SK-N-SH (cell line): ENCODE results near the gene PTGES3. TPM values are rescaled to one million over a fixed set of nuclear protein-coding genes. Genes with fewer than 3 reads are reported as not detected.

Experiments used
- CTCF ChIA-PET: fragments of 300-600, 350-600 bp; formaldehyde crosslinking; extraction: SDS; loops from one replicate; lab custom pipeline; 2021; lab: Yijun Ruan, JAX
- POLR2A ChIA-PET: fragments of 350-600 bp; sonication (Branson Sonifier 250); formaldehyde crosslinking; extraction: SDS; loops from one replicate; lab custom pipeline; 2020; ENCODE audit warnings: antibody characterized with exemption, inconsistent platforms; lab: Yijun Ruan, JAX
- DNase-seq: peaks from one replicate; pipeline ENCODE4 v3.0.0; 2012
- H2AFZ ChIP-seq: fragments of 200-600 bp; sonication (generic); 2 replicates; pipeline ENCODE4 v1.8.1; 2016; ENCODE audit warnings: antibody characterized with exemption, mild to moderate bottlenecking, low read depth
- H3F3A ChIP-seq: fragments of 200-600 bp; sonication (generic); replicated peaks from 2 replicates; pipeline ENCODE3; 2016; ENCODE audit warnings: antibody characterized with exemption, mild to moderate bottlenecking; ENCODE audit not compliant: insufficient read depth
- H3K27ac ChIP-seq, 2 experiments: fragments of 200-500 bp in 1 of 2; fragments of 200-600 bp in 1 of 2; sonication (Bioruptor generic) in 1 of 2; sonication (generic), shearing (Covaris generic) in 1 of 2; 2 replicates each; pipeline versions ENCODE4 v1.5.1 to v1.6.1; 2014 to 2016; ENCODE audit warnings: low read depth in 2 of 2, inconsistent platforms in 1 of 2, low read length in 1 of 2, mild to moderate bottlenecking in 1 of 2, mixed read lengths in 1 of 2
- H3K27me3 ChIP-seq: fragments of 200-600 bp; sonication (generic), shearing (Covaris generic); 2 replicates; pipeline ENCODE4 v1.6.1; 2016; ENCODE audit warnings: mixed run types; ENCODE audit not compliant: insufficient read depth
- H3K36me3 ChIP-seq, 2 experiments: fragments of 200-500 bp in 1 of 2; fragments of 200-600 bp in 1 of 2; sonication (Bioruptor generic) in 1 of 2; sonication (generic) in 1 of 2; replicated peaks in 1 of 2; 2 replicates each; pipeline versions ENCODE3 to v1.5.1; 2014 to 2016; ENCODE audit warnings: low read length in 1 of 2, mild to moderate bottlenecking in 1 of 2; ENCODE audit not compliant: insufficient read depth in 2 of 2, control insufficient read depth in 1 of 2
- H3K4me1 ChIP-seq, 2 experiments: fragments of 200-500 bp in 1 of 2; fragments of 200-600 bp in 1 of 2; sonication (Bioruptor generic) in 1 of 2; sonication (generic), shearing (Covaris generic) in 1 of 2; 2 replicates each; pipeline versions ENCODE4 v1.5.1 to v1.6.1; 2014 to 2016; ENCODE audit warnings: low read depth in 1 of 2, low read length in 1 of 2, mixed run types in 1 of 2; ENCODE audit not compliant: insufficient read depth in 2 of 2, control insufficient read depth in 1 of 2
- H3K4me2 ChIP-seq: fragments of 200-600 bp; sonication (generic), shearing (Covaris generic); 2 replicates; pipeline ENCODE4 v1.6.1; 2017; ENCODE audit warnings: mixed run types
- H3K4me3 ChIP-seq, 2 experiments: fragments of 200-500 bp in 1 of 2; fragments of 200-600 bp in 1 of 2; sonication (Bioruptor generic) in 1 of 2; sonication (generic), shearing (Covaris generic) in 1 of 2; 2 replicates each; pipeline versions ENCODE4 v1.5.1 to v1.8.1; 2014 to 2016; ENCODE audit warnings: low read depth in 2 of 2, inconsistent platforms in 1 of 2, low read length in 1 of 2, mild to moderate bottlenecking in 1 of 2, mixed read lengths in 1 of 2, moderate library complexity in 1 of 2
- H3K79me2 ChIP-seq: fragments of 200-600 bp; sonication (generic); 2 replicates; pipeline ENCODE4 v1.8.1; 2017; ENCODE audit warnings: mild to moderate bottlenecking; ENCODE audit not compliant: insufficient read depth
- H3K9ac ChIP-seq: fragments of 200-600 bp; sonication (generic); 2 replicates; pipeline ENCODE4 v1.6.1; 2017; ENCODE audit warnings: mixed run types
- H3K9me2 ChIP-seq: fragments of 200-600 bp; sonication (generic); 2 replicates; pipeline ENCODE4 v1.6.1; 2017; ENCODE audit warnings: mixed run types
- H3K9me3 ChIP-seq: fragments of 200-600 bp; sonication (generic); 2 replicates; pipeline ENCODE4 v1.6.1; 2017; ENCODE audit warnings: mixed run types, mild to moderate bottlenecking, moderate library complexity
- H4K20me1 ChIP-seq: fragments of 200-600 bp; sonication (generic); 2 replicates; pipeline ENCODE4 v1.6.1; 2017; ENCODE audit warnings: mild to moderate bottlenecking, mixed run types; ENCODE audit not compliant: insufficient read depth
- ELF1 ChIP-seq: IDR thresholded peaks from 2 replicates; pipeline ENCODE4 v1.4.0; 2012
- EP300 ChIP-seq, 2 experiments: IDR thresholded peaks; 2 replicates each; pipeline versions ENCODE4 v1.4.0 to v1.6.1; 2012; ENCODE audit warnings: borderline replicate concordance in 1 of 2, low read depth in 1 of 2, low read length in 1 of 2
- EZH2phosphoT487 ChIP-seq: fragments of 200-600 bp; sonication (generic); IDR thresholded peaks from 2 replicates; pipeline ENCODE4 v1.6.1; 2017; ENCODE audit warnings: low read depth, mixed run types, mild to moderate bottlenecking, antibody characterized with exemption, moderate library complexity, borderline replicate concordance
- FOSL2 ChIP-seq: IDR thresholded peaks from 2 replicates; pipeline ENCODE4 v1.4.0; 2012; ENCODE audit warnings: low read depth, mild to moderate bottlenecking, moderate library complexity, borderline replicate concordance
- FOXJ3 ChIP-seq: sonication (generic); formaldehyde crosslinking; IDR thresholded peaks from 2 replicates; pipeline ENCODE4 v1.5.1; 2020; ENCODE audit warnings: mild to moderate bottlenecking, missing genetic modification reagents
- FOXM1 ChIP-seq: IDR thresholded peaks from 2 replicates; pipeline ENCODE4 v1.4.0; 2012; ENCODE audit warnings: low read depth, mild to moderate bottlenecking
- GABPA ChIP-seq: IDR thresholded peaks from 2 replicates; pipeline ENCODE4 v1.4.0; 2012; ENCODE audit warnings: low read depth, mild to moderate bottlenecking
- GATA2 ChIP-seq: sonication (generic); formaldehyde crosslinking; IDR thresholded peaks from 2 replicates; pipeline ENCODE4 v1.5.0; 2020; ENCODE audit warnings: mild to moderate bottlenecking, missing genetic modification reagents
- JUND ChIP-seq: IDR thresholded peaks from 2 replicates; pipeline ENCODE4 v1.4.0; 2012
- MEF2A ChIP-seq: IDR thresholded peaks from 2 replicates; pipeline ENCODE4 v1.4.0; 2012; ENCODE audit warnings: low read depth, borderline replicate concordance
- MXI1 ChIP-seq: IDR thresholded peaks from 2 replicates; pipeline ENCODE4 v1.6.1; 2012; ENCODE audit warnings: mild to moderate bottlenecking, low read depth, low read length, improper control_type of control experiment
- NFIC ChIP-seq: IDR thresholded peaks from 2 replicates; pipeline ENCODE4 v1.4.0; 2012; ENCODE audit warnings: borderline replicate concordance
- RCOR1 ChIP-seq: fragments of 150-350 bp; IDR thresholded peaks from 2 replicates; pipeline ENCODE4 v1.6.1; 2017; ENCODE audit warnings: antibody characterized with exemption, low read length
- SIN3A ChIP-seq: IDR thresholded peaks from 2 replicates; pipeline ENCODE4 v1.6.1; 2012; ENCODE audit warnings: low read depth, mild to moderate bottlenecking, low read length, moderate library complexity, borderline replicate concordance
- SMC3 ChIP-seq: IDR thresholded peaks from 2 replicates; pipeline ENCODE4 v1.6.1; 2012; ENCODE audit warnings: low read depth, low read length, improper control_type of control experiment
- USF1 ChIP-seq: IDR thresholded peaks from 2 replicates; pipeline ENCODE4 v1.4.0; 2012; ENCODE audit warnings: low read depth, borderline replicate concordance
- WGBS: methylation state at CpG from one replicate; pipeline ENCODE4 v1.1.6; 2017; ENCODE audit warnings: low lambda C conversion rate; 5-methylcytosine and 5-hydroxymethylcytosine counted together
- polyA plus RNA-seq, 3 experiments: library from polyadenylated mRNA; depleted of rRNA; stranded (reverse); fragments of >200 nt; gene quantifications; 2 replicates each; pipeline ENCODE4 v1.2.3, GENCODE V29; 2012
- TF ChIP-seq, protein P1 (sequence below): fragments of 200-600 bp; sonication (generic); IDR thresholded peaks from 2 replicates; pipeline ENCODE4 v1.6.1; 2017; ENCODE audit warnings: antibody characterized with exemption, mild to moderate bottlenecking, moderate library complexity
- TF ChIP-seq, protein P2 (sequence below): IDR thresholded peaks from 2 replicates; pipeline ENCODE4 v1.4.0; 2012; ENCODE audit warnings: low read depth
- TF ChIP-seq, protein P3 (sequence below): IDR thresholded peaks from 2 replicates; pipeline ENCODE4 v1.6.1; 2012; ENCODE audit warnings: mild to moderate bottlenecking, low read depth, low read length, moderate library complexity

Gene PTGES3
- polyA plus RNA-seq, 1 of the 3 experiments (the other 2 are of a cell fraction): 38.9 TPM

GRCh38 chr12:56645717-56646446, 42.2 kb downstream of the PTGES3 start, which contains the start of gene ATP5F1B (continued):
- TF ChIP-seq FOXM1 (no peak), FOSL2 (no peak), GABPA (peak; percentile 88), MXI1 (peak; percentile 64; the same call in 1 of the 2 replicates), SMC3 (no peak), USF1 (no peak), MEF2A (no peak), EZH2phosphoT487 (no peak)
- TF ChIP-seq, protein P1, sequence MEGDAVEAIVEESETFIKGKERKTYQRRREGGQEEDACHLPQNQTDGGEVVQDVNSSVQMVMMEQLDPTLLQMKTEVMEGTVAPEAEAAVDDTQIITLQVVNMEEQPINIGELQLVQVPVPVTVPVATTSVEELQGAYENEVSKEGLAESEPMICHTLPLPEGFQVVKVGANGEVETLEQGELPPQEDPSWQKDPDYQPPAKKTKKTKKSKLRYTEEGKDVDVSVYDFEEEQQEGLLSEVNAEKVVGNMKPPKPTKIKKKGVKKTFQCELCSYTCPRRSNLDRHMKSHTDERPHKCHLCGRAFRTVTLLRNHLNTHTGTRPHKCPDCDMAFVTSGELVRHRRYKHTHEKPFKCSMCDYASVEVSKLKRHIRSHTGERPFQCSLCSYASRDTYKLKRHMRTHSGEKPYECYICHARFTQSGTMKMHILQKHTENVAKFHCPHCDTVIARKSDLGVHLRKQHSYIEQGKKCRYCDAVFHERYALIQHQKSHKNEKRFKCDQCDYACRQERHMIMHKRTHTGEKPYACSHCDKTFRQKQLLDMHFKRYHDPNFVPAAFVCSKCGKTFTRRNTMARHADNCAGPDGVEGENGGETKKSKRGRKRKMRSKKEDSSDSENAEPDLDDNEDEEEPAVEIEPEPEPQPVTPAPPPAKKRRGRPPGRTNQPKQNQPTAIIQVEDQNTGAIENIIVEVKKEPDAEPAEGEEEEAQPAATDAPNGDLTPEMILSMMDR: no peak

DNA sequence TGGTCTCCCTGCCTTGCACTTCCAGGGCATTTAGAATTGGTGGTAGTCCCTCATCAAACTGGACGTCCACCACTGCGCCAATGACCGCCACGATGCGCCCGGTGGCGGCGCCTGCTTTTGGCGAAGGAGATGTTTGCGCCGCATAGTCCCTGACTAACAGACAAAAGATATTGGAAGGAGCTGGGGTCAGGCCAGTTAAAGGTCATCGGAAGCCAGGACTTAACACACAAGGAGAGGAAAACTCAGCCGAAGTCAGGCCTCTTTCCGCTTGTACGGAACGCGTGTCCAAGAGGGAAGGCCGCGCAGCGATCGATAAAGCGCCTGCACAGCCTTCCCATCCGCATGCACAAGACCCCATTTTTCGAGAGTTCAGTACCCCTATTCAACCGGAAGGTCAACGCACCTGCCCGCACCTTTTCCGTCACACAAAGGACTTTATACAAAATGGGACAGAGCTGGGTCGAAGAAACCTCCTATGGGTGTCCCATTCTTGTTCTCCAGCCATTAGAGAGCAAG, 42.8 kb downstream of the PTGES3 start:
- ChIA-PET POLR2A (interaction anchor here (0.6 to 2.4 kb wide), 4 partner anchors 9 to 80 kb away, joined by 3 to 25 read pairs (median 4); partner anchors contain the start of gene NACA), CTCF (interaction anchor here (0.6 to 2.1 kb wide), 4 partner anchors 9 to 127 kb away, joined by 3 to 23 read pairs (median 3); partner anchors contain the start of gene RBMS2)
- no peaks in the 10 kb centered on the region for H3K9me3 ChIP-seq
- H3K27ac ChIP-seq: peak overlapping the region; percentile 54 to 83; a peak in 3 of 4 replicates
- H3K27me3 ChIP-seq: no peaks in the 10 kb centered on the region
- TF ChIP-seq MXI1 (0 out of 2 replicates have a peak, but pooled peaks have one; percentile 1), ELF1 (no peak)
- peaks cover 19% of the 10 kb centered on the region for H3F3A ChIP-seq
- 0% methylated on average over 25 of the region's 29 CpGs for WGBS
- H2AFZ ChIP-seq: no peak overlapping the region
- DNase-seq: peak; percentile 29
- peak overlapping the region; percentile 81 to 89 for H3K4me3 ChIP-seq
- peaks cover 45% of the 10 kb centered on the region for H3K79me2 ChIP-seq
- H3K9ac ChIP-seq: peak overlapping the region; percentile 92
- H3K9me2 ChIP-seq: no peaks in the 10 kb centered on the region
- H3K4me2 ChIP-seq: peak overlapping the region; percentile 74
- peaks cover 6 to 11% of the 10 kb centered on the region in 2 experiments; a peak in 2 of 4 replicates for H3K4me1 ChIP-seq
- H4K20me1 ChIP-seq: peaks cover 19% of the 10 kb centered on the region
- H3K36me3 ChIP-seq: peaks cover 29 to 41% of the 10 kb centered on the region in 2 experiments

- 49% methylated on average over 4 of the region's 4 CpGs for WGBS
- H3K4me2 ChIP-seq: peak overlapping the region; percentile 74
- ChIA-PET POLR2A (interaction anchor here (1.0 to 2.4 kb wide), 2 partner anchors 8 to 72 kb away, joined by 3 to 25 read pairs; no protein-coding TSS in a partner anchor), CTCF (no interaction called here)
- peak overlapping the region; percentile 92 for H3K9ac ChIP-seq
- no peak overlapping the region for H2AFZ ChIP-seq
- H4K20me1 ChIP-seq: peaks cover 19% of the 10 kb centered on the region
- H3K36me3 ChIP-seq: peaks cover 33 to 47% of the 10 kb centered on the region in 2 experiments
- no peaks in the 10 kb centered on the region for H3K9me2 ChIP-seq
- no peak for DNase-seq
- peaks cover 23% of the 10 kb centered on the region for H3F3A ChIP-seq
- peaks cover 6 to 11% of the 10 kb centered on the region in 2 experiments; a peak in 2 of 4 replicates for H3K4me1 ChIP-seq
- H3K4me3 ChIP-seq: peak overlapping the region; percentile 81 to 89
- H3K9me3 ChIP-seq: no peaks in the 10 kb centered on the region
- no peaks in the 10 kb centered on the region for H3K27me3 ChIP-seq
- H3K79me2 ChIP-seq: peaks cover 45% of the 10 kb centered on the region
- no peak overlapping the region; a peak in 1 of 4 replicates for H3K27ac ChIP-seq
- TF ChIP-seq GATA2 (CRISPR knock-in tag) (no peak), JUND (no peak), NFIC (no peak), RCOR1 (no peak), EP300 (IDR thresholded peaks at IDR 0.05; ENCODE audit: borderline replicate concordance in 1 of 2, low read depth in 1 of 2, low read length in 1 of 2) (no peak), SIN3A (no peak), FOXJ3 (CRISPR knock-in tag) (no peak), ELF1 (no peak)
- TF ChIP-seq, protein P2, sequence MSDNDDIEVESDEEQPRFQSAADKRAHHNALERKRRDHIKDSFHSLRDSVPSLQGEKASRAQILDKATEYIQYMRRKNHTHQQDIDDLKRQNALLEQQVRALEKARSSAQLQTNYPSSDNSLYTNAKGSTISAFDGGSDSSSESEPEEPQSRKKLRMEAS: no peak
- TF ChIP-seq, protein P3, sequence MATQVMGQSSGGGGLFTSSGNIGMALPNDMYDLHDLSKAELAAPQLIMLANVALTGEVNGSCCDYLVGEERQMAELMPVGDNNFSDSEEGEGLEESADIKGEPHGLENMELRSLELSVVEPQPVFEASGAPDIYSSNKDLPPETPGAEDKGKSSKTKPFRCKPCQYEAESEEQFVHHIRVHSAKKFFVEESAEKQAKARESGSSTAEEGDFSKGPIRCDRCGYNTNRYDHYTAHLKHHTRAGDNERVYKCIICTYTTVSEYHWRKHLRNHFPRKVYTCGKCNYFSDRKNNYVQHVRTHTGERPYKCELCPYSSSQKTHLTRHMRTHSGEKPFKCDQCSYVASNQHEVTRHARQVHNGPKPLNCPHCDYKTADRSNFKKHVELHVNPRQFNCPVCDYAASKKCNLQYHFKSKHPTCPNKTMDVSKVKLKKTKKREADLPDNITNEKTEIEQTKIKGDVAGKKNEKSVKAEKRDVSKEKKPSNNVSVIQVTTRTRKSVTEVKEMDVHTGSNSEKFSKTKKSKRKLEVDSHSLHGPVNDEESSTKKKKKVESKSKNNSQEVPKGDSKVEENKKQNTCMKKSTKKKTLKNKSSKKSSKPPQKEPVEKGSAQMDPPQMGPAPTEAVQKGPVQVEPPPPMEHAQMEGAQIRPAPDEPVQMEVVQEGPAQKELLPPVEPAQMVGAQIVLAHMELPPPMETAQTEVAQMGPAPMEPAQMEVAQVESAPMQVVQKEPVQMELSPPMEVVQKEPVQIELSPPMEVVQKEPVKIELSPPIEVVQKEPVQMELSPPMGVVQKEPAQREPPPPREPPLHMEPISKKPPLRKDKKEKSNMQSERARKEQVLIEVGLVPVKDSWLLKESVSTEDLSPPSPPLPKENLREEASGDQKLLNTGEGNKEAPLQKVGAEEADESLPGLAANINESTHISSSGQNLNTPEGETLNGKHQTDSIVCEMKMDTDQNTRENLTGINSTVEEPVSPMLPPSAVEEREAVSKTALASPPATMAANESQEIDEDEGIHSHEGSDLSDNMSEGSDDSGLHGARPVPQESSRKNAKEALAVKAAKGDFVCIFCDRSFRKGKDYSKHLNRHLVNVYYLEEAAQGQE: no peak
Measured at GRCh38 chr12:56644654-56645053, 43.4 kb downstream of the PTGES3 start.
